H1 (cell line): ENCODE results near the gene SCOC.

Source experiments
- CHD2 ChIP-seq: IDR thresholded peaks from 2 replicates; pipeline ENCODE4 v1.6.1; 2012; ENCODE audit warnings: low read length, improper control_type of control experiment
- EP300 ChIP-seq, 2 experiments: IDR thresholded peaks; 1 replicate in 1 of 2; 2 replicates in 1 of 2; pipeline ENCODE4 v1.6.1; 2011 to 2012; ENCODE audit warnings: low read depth in 2 of 2, low read length in 2 of 2, mild to moderate bottlenecking in 2 of 2, borderline replicate concordance in 1 of 2, inconsistent platforms in 1 of 2, moderate library complexity in 1 of 2
- EZH2 ChIP-seq: fragments of 200-600 bp; sonication (generic); IDR thresholded peaks from 2 replicates; pipeline ENCODE4 v1.7.1; 2012; ENCODE audit warnings: low read depth, mild to moderate bottlenecking, moderate library complexity, low read length, inconsistent platforms; ENCODE audit not compliant: severe bottlenecking
- NRF1 ChIP-seq: IDR thresholded peaks from 2 replicates; pipeline ENCODE4 v1.6.1; 2011; ENCODE audit warnings: mild to moderate bottlenecking, low read depth, low read length, improper control_type of control experiment
- POLR2A ChIP-seq, 2 experiments: IDR thresholded peaks; 1 replicate in 1 of 2; 2 replicates in 1 of 2; pipeline ENCODE4 v1.6.1; 2011; ENCODE audit warnings: low read depth in 2 of 2, low read length in 2 of 2, mild to moderate bottlenecking in 2 of 2; ENCODE audit errors: control extremely low read depth in 1 of 2
- POLR2AphosphoS5 ChIP-seq: IDR thresholded peaks from 2 replicates; pipeline ENCODE4 v1.6.1; 2011; ENCODE audit warnings: low read depth, low read length
- RAD21 ChIP-seq, 2 experiments: IDR thresholded peaks in 1 of 2; conservative IDR thresholded peaks in 1 of 2; 2 replicates each; pipeline ENCODE4 v1.6.1; 2011; ENCODE audit warnings: low read depth in 2 of 2, low read length in 2 of 2, improper control_type of control experiment in 1 of 2, inconsistent platforms in 1 of 2, mild to moderate bottlenecking in 1 of 2, moderate library complexity in 1 of 2
- SIN3A ChIP-seq, 2 experiments: IDR thresholded peaks in 1 of 2; conservative IDR thresholded peaks in 1 of 2; 2 replicates each; pipeline ENCODE4 v1.6.1; 2011 to 2012; ENCODE audit warnings: low read length in 2 of 2, improper control_type of control experiment in 1 of 2, low read depth in 1 of 2, mild to moderate bottlenecking in 1 of 2
- SIX5 ChIP-seq: IDR thresholded peaks from 2 replicates; pipeline ENCODE4 v1.6.1; 2011; ENCODE audit warnings: mild to moderate bottlenecking, low read depth, low read length
- SP4 ChIP-seq: IDR thresholded peaks from 2 replicates; pipeline ENCODE4 v1.6.1; 2012; ENCODE audit warnings: low read length, inconsistent platforms
- TAF1 ChIP-seq: IDR thresholded peaks from 2 replicates; pipeline ENCODE4 v1.6.1; 2011; ENCODE audit warnings: mild to moderate bottlenecking, low read depth, low read length
- TF ChIP-seq, protein P1 (sequence below), 3 experiments: IDR thresholded peaks; 1 replicate in 2 of 3; 2 replicates in 1 of 3; pipeline versions ENCODE4 v1.5.1 to v1.6.1; 2011; ENCODE audit warnings: low read length in 3 of 3, mild to moderate bottlenecking in 3 of 3, inconsistent platforms in 2 of 3, low read depth in 1 of 3, moderate library complexity in 1 of 3; ENCODE audit not compliant: insufficient read depth in 1 of 3; ENCODE audit errors: control extremely low read depth in 1 of 3

DNA sequence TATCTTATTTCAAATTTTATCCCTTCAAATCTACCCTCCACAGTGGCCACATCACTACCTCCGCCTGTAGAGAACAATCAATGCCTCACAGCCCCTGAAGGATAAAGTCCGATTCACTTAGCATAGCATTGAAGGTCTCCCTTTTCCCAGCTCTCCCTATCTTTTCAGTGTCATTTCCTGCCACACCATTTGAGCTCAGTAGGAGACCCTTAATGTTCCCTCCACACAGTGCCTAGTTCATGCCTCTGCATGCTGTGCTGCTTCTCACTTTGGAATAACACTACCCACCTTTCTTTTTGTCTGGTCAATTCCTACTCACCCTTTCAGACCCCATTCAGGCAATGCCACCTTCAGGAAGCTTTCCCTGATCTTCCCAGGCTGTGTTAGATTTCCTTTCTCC is 23.6 kb upstream of the SCOC start:
- TF ChIP-seq SP4 = no peak
- TF ChIP-seq EZH2 = no peak
- TF ChIP-seq CHD2 = no peak
- TF ChIP-seq NRF1 = no peak
- no peak for TF ChIP-seq TAF1
- TF ChIP-seq, protein P1, sequence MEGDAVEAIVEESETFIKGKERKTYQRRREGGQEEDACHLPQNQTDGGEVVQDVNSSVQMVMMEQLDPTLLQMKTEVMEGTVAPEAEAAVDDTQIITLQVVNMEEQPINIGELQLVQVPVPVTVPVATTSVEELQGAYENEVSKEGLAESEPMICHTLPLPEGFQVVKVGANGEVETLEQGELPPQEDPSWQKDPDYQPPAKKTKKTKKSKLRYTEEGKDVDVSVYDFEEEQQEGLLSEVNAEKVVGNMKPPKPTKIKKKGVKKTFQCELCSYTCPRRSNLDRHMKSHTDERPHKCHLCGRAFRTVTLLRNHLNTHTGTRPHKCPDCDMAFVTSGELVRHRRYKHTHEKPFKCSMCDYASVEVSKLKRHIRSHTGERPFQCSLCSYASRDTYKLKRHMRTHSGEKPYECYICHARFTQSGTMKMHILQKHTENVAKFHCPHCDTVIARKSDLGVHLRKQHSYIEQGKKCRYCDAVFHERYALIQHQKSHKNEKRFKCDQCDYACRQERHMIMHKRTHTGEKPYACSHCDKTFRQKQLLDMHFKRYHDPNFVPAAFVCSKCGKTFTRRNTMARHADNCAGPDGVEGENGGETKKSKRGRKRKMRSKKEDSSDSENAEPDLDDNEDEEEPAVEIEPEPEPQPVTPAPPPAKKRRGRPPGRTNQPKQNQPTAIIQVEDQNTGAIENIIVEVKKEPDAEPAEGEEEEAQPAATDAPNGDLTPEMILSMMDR (IDR thresholded peaks at IDR 0.05; ENCODE audit: control extremely low read depth in 1 of 3, insufficient read depth in 1 of 3, low read depth in 1 of 3, low read length in 3 of 3) = no peak
- TF ChIP-seq POLR2A (IDR thresholded peaks at IDR 0.05; ENCODE audit: control extremely low read depth in 1 of 2, low read depth in 2 of 2, low read length in 2 of 2) = no peak
- TF ChIP-seq SIN3A (conservative IDR thresholded peaks at IDR 0.05 in 1 of 2, IDR thresholded peaks at IDR 0.05 in 1 of 2; ENCODE audit: low read depth in 1 of 2, low read length in 2 of 2) = no peak
- no peak for TF ChIP-seq EP300 (IDR thresholded peaks at IDR 0.05; ENCODE audit: borderline replicate concordance in 1 of 2, low read depth in 2 of 2, low read length in 2 of 2)
- no peak for TF ChIP-seq SIX5
- TF ChIP-seq RAD21 (IDR thresholded peaks at IDR 0.05 in 1 of 2, conservative IDR thresholded peaks at IDR 0.05 in 1 of 2; ENCODE audit: low read depth in 2 of 2, low read length in 2 of 2) = no peak
- no peak for TF ChIP-seq POLR2AphosphoS5
